ENCODE data around the gene PSMD5.
A peak's percentile ranks its signal among the peaks of the same experiment; 100 is the strongest.

PSMD5 gene

DNA sequence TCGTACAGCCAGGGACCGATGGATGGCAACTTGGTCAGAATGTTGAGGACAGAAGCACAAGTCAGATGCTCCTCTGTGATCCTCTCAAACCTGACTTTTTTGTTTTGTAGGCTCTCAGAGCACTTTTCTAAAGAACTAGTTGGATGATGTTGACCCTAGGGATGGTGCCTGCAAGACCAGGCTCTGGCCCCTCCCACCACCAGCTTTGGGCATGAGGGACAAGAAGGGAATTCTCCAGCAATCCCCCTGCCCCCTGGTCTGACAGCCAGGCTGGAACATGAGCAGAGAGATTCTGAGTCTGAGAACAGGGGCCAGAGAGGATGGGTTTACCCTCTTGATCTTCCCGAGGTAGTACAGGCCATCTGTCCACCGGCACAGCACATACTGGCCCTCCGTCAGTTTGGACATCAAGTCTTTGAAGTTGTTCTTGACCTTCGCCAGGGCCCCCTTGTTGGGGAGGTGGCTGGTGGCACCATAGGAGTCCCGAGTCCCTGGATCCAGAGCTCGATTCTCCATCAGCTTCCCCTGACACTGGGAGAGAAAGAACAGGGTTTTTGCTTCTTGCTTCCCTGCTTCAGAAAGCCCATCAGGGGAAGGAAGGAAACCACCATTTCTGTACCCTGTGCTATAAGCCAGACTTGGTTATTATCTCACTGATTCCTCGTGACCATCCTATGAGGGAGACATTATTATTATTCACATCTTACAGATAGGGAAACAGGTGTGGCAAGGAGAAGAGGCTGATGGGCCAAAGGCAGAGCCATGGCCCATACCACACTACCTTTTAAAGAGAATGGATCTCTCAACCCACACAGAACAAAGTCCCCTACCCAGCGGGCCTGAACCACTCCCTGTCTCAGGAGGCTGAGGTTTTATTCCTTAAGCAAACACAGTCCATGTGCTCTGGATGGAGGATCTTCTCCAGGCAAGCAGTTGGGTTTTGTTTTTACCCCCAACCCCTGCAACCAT is 31.8 kb upstream of the PSMD5 start:
- DNase-seq, result no peak

DNA sequence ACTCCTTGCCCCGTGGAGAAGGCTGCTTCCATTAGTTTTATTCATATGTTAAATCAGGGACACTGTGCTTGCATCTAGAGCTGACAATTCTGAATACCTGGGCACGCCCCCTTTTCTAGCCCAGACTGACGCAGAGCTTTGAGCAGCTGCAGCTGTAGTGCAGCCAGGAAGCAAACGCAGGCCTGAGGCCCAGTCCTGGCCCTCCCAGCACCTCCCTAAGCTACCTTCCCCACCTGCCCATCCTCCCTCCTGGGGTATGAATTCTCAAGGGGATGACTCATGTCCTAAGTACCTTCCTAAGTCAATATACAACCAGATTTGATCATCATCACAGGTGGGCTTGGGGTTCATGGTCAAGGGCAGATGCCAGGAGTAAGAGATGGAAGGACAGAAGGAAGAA is 30.8 kb upstream of the PSMD5 start:
- no peak for DNase-seq

DNA sequence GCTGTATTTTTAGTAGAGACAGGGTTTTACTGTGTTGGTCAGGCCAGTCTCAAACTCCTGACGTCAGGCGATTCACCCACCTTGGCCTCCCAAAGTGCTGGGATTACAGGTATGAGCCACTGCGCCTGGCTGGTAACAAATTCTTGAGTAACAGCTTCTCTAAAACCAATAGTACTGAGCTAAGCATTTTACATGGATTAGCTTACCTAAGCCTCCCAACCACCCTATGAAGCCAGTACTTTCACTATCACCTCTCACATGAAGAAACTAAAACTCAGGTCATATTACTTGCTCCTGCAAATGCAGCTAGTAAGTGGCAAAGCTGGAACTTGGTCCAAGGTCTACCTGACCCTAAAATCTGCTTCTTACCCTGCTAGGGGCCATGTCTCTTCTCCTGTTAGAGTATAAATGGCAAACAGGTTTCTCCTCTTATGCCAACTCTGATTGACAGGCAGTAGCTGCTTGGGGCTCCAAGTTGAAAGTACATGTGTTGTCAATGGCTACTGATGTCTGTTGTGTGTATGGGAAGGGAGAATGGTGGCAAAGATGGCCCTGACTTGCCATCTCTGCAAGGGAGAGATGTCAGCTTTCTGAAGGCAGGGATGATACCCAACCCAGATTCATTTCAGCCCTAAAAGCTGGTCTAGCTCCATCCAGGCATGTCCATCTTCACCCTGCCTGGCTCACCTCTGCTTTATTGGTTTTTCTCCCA is 30.2 kb upstream of the PSMD5 start:
- no peak for DNase-seq

GRCh38 chr9:120870206-120870605 is 27.5 kb upstream of the PSMD5 start:
- no peak for DNase-seq

GRCh38 chr9:120869726-120870125 is 27.0 kb upstream of the PSMD5 start:
- DNase-seq, result no peak

GRCh38 chr9:120869360-120869687 is 26.6 kb upstream of the PSMD5 start:
- no peak for DNase-seq

DNA sequence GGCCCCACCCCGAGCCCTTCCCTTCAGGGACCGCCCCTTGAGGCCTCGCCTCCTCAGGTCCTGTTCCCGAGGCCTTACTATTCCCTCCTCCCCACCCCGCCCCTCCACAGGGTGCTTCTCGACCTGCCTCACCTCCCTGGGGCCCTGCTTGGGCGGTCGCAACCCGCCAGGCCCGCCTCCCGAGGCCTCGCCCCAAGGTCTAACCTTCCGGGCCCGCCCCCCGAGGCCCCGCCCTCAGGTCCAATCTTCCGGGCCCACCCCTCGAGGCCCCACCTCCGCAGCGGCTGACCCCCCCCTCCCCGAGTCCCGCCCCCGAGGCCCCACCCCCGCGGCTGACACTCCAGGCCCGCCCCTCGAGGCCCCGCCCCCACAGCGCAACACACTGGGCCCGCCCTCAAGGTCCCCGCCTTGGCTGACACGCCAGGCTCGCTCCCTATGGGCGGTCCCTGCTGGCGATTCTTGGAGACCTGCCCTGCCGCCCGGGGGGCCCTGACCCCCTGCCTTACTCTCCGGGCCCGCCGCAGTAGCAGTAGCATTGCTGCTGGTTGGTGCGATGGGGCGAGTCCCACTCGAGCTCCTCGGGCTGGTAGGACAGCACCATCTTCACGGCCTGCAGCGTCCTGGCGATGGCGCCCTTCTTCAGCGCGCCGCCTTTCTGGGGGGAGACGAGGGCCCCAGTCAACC is 26.1 kb upstream of the PSMD5 start:
- DNase-seq, result peak; percentile 98

- DNase-seq, result no peak
Measured at GRCh38 chr9:120868339-120868675, 25.6 kb upstream of the PSMD5 start.

- DNase-seq, result no peak
Measured at GRCh38 chr9:120867676-120868338, 25.1 kb upstream of the PSMD5 start.

DNA sequence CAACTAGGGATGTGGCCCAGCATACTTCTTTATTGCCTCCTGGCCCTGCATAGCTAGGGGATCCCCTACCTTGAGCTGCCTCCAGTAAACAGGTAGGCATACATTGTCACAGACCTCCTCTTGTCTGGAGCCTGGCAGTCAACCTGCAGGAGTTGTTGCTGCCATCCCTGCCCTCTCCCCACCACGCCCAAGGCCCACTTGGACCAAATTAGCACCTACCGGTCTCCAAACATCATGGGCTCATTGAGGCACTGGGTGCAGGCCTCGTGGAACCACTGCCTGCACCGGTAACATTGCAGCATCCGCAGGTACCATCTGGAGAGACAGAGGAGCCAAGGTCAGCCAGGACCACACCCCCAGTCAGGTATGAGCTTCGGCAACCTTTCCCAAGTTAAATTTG is 23.9 kb upstream of the PSMD5 start:
- DNase-seq, result no peak

DNA sequence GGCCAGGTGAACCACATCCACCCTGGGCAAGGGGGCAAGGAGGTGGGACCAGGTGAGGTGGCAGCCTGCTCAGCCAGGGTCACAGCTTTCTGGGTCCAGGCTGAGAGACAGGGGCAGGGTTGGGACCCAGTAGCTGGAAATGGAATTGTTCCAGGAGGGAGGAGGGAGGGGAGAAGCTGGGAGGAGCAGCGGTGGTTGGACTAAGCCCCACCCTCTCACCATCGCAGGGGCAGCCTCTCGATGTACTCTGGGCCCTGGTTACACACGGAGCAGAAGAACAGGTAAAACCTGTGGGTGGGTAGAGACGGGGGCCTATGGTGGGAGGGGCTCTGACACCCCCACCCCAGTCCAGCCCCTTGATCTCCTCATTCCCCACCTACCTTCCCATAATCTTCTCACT is 23.1 kb upstream of the PSMD5 start:
- DNase-seq, result no peak

- DNase-seq, result no peak
Measured at GRCh38 chr9:120865176-120865575, 22.5 kb upstream of the PSMD5 start.

GRCh38 chr9:120864719-120865118 is 22.0 kb upstream of the PSMD5 start:
- DNase-seq, result no peak

DNA sequence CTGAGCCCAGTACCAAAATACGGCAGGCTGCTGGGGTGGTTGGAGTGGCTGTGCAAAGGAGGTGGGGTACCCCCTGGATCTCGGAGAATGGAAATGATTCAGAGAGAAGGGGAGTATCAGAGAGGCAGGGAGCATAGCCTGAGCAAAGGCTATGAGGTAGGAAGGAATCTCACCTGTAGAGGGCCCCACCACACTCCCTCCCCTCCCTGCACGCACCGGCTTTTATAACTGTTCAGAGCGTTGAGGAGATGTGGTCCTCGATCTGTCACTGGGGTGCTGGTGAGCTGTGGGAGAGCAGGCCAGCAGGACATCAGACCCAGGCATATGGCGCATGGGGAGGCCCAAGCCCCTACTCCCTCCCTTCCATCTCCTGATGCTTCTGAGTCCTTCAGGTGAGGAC is 21.1 kb upstream of the PSMD5 start:
- DNase-seq, result no peak

GRCh38 chr9:120862452-120862851 is 19.7 kb upstream of the PSMD5 start:
- DNase-seq, result no peak

- no peak for DNase-seq
Measured at GRCh38 chr9:120861935-120862334, 19.2 kb upstream of the PSMD5 start.

DNA sequence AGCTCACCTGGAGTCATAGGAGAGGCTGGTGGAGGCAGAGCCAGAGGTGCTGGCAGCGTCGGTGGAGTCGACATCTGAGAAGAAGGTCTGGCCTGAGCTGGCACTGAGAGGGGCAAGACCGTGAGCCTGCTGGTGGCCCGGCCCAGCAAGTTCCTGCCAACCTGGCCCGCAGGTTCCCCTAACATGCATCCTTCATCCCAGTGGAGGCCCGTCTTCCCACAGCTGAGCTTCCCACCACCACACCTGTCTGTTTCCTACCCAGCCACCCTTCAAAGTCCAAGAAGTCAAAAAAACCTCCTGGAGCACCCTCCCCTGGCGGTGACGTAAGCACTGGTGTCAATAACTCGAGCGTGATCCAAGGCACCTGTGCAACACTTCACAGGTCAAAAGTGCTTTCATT is 17.4 kb upstream of the PSMD5 start:
- DNase-seq, result no peak

DNA sequence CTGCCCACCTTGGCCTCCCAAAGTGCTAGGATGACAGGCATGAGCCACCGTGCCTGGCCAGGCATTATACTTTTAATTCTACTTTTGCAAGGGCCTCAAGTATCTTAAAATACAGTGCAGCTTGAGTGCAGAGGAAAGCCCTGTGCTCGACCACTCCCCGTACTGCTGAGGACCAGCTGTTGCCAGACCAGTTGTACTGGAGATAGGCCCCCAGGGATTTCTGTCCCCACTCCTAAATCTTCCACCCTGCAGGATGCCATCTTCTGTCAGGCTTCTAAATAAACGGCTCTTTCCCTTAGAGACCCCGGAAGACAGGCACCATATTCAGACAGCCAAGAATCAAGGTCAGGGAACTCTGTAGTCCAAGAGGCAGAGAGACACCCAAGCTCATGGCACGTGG is 16.6 kb upstream of the PSMD5 start:
- no peak for DNase-seq

DNA sequence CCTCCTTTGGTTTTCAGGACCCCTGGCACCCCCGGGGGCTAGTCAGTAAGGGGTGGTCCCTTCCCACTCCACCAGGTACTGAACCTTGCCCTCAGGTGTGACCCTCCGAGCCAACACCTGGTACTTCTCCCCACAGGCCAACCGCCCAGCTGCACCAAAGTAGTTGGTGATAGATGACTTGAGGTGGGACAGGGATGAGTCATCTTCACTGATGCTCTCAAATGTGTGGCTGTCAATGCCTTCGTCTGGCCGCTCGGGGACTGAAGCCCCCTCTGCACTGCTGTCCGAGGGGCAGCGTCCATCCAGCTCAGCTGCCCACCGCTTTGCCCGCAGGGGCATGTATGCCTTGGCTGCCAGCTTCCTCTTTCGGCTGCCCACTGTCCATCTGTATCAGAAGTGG is 15.2 kb upstream of the PSMD5 start:
- DNase-seq, result no peak

- no peak for DNase-seq
Measured at GRCh38 chr9:120857481-120857880, 14.8 kb upstream of the PSMD5 start.

DNA sequence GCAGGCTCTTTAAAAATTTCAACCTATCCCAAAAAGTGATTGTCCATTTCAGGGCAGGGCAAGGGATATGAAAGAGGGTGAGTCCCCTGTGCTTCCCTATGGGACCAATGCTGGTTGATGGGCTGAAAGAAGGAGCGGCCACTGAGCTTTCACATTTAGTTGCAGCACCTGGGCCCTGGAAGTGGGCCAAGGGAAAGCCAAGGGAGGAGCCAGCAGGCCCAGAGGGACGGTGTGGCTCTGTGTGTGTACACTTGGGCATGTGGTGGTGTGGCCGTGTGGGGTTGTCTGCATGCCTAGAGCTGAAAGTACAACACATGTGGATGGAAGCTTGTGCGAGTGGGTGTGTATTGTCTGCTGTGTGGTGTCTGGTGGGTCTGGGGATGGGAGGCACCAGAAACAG is 14.0 kb upstream of the PSMD5 start:
- no peak for DNase-seq

DNA sequence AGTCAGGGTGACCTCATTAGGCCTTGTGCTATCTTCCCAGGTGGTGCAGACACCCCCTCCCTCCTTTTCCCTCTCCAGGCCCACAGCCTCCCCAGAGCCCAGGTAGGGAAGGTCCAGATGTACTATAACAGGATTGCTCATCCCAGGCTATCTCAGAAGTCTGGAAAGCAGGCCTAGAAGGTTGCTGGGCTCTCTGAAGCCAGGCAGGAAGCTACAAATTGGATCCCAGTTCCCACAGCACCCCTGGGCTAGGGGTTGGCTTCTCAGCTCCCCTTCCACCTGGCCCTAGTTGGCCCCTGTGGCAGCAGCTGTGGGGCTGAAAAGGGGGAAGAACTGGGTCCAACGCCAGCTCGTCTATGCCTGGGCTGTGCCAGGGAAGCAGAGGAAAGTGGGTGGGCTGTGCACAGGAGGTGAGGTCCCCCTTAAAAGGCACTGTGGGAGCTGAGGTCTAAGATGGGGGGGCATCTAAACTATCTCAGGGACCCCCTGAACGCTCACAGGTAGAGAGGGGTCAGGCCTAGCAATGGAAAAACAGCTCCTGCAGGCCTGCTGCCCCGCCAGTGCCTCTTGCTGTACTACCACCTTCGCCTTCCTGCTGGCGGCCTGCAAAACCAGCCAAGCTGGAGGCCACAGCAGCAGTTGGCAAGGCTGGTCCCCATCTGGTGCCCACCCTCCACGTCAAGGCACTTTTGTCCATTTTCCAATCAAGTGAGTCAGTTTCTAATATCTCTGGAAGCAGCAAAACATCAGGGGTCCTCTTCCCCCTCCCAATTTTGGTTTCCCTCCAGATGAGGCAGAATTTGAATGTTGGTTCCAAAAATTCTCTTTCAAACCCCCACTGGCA is 13.3 kb upstream of the PSMD5 start:
- no peak for DNase-seq
